AG04449 (cell line): Measurements from ENCODE around the gene PCK2.

Experiments
- CTCF ChIA-PET: fragments of 350-600 bp; formaldehyde crosslinking; extraction: SDS; loops from one replicate; lab custom pipeline; 2021; ENCODE audit warnings: antibody characterized with exemption; lab: Yijun Ruan, JAX
- POLR2A ChIA-PET: fragments of 400-600, 350-600 bp; formaldehyde crosslinking; extraction: SDS; loops from one replicate; lab custom pipeline; 2020; ENCODE audit warnings: antibody characterized with exemption, inconsistent platforms; lab: Yijun Ruan, JAX
- DNase-seq: peaks from one replicate; pipeline ENCODE4 v3.0.0-alpha.2; 2010; ENCODE audit warnings: low read depth, low spot score
- H3K4me3 ChIP-seq: 2 replicates; pipeline ENCODE4 v1.5.1; 2011; ENCODE audit warnings: low read depth, mild to moderate bottlenecking, control low read depth, low read length
- TF ChIP-seq, protein P1 (sequence below): IDR thresholded peaks from one replicate; pipeline ENCODE4 v1.5.1; 2011; ENCODE audit warnings: mild to moderate bottlenecking, moderate library complexity, low read length, control low read depth, inconsistent platforms; ENCODE audit not compliant: insufficient read depth; ENCODE audit errors: missing control alignments

PCK2 gene

GRCh38 chr14:24064856-24065255, 29.3 kb upstream of the PCK2 start:
- no peak for DNase-seq
- POLR2A ChIA-PET = no interaction called here
- H3K4me3 ChIP-seq = no peak overlapping the region
- TF ChIP-seq, protein P1, sequence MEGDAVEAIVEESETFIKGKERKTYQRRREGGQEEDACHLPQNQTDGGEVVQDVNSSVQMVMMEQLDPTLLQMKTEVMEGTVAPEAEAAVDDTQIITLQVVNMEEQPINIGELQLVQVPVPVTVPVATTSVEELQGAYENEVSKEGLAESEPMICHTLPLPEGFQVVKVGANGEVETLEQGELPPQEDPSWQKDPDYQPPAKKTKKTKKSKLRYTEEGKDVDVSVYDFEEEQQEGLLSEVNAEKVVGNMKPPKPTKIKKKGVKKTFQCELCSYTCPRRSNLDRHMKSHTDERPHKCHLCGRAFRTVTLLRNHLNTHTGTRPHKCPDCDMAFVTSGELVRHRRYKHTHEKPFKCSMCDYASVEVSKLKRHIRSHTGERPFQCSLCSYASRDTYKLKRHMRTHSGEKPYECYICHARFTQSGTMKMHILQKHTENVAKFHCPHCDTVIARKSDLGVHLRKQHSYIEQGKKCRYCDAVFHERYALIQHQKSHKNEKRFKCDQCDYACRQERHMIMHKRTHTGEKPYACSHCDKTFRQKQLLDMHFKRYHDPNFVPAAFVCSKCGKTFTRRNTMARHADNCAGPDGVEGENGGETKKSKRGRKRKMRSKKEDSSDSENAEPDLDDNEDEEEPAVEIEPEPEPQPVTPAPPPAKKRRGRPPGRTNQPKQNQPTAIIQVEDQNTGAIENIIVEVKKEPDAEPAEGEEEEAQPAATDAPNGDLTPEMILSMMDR = no peak
- CTCF ChIA-PET = interaction anchor here (1.0 to 14.5 kb wide), 4 partner anchors 16 to 96 kb away, joined by 3 to 536 read pairs (median 145); partner anchors contain the start of genes IRF9 and PCK2

GRCh38 chr14:24065408-24065807, 28.7 kb upstream of the PCK2 start:
- CTCF ChIA-PET = interaction anchor here (6.6 to 14.5 kb wide), 4 partner anchors 9 to 42 kb away, joined by 43 to 536 read pairs (median 156); partner anchors contain the start of gene PCK2
- POLR2A ChIA-PET = no interaction called here
- TF ChIP-seq, protein P1 = no peak
- no peak overlapping the region for H3K4me3 ChIP-seq
- DNase-seq = no peak

DNA sequence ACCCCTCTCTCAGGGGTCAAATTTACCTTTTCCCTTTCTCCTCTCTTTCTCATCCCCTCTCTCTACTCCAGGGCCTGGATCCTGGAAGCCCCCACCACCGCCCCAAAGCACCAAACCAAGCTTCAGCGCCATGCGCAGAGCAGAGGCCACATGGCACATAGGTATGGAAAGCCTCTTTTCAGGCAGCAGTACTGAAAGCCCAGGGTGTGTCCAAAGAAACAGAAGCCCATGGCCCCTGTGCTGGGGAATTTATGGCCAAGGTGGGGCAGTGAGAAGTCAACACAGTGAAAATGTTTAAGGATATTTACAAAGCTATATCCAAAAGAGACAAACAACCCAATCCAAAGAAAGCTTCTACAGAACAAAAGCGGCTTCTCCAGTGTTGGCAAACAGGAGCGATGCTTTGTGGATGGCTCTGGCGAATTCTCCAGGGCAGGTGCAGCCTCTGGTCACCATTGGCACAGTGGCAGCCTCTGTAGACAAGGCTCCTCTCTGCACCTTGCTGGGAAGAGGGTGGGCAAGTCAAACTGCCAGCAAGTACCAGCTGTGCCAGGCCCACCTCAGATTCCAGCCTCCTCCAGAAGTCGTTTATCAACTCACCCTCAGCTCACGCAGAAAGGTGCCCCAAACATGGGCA, 27.5 kb upstream of the PCK2 start:
- no peak for DNase-seq
- TF ChIP-seq, protein P1 = no peak
- CTCF ChIA-PET = interaction anchor here (6.6 to 14.5 kb wide), 4 partner anchors 10 to 41 kb away, joined by 43 to 536 read pairs (median 156); partner anchors contain the start of gene PCK2
- H3K4me3 ChIP-seq = no peak overlapping the region
- POLR2A ChIA-PET = no interaction called here

- TF ChIP-seq, protein P1 = no peak
- DNase-seq = no peak
- H3K4me3 ChIP-seq = no peak overlapping the region
- ChIA-PET POLR2A (interaction anchor here (0.6 kb wide), 1 partner anchor 79 kb away, joined by 3 read pairs; no protein-coding TSS in a partner anchor), CTCF (interaction anchor here (4.8 to 14.5 kb wide), 5 partner anchors 11 to 40 kb away, joined by 34 to 536 read pairs (median 66); partner anchors contain the start of gene PCK2)
These were observed 26.7 kb upstream of the PCK2 start for GRCh38 chr14:24067133-24068082.

DNA sequence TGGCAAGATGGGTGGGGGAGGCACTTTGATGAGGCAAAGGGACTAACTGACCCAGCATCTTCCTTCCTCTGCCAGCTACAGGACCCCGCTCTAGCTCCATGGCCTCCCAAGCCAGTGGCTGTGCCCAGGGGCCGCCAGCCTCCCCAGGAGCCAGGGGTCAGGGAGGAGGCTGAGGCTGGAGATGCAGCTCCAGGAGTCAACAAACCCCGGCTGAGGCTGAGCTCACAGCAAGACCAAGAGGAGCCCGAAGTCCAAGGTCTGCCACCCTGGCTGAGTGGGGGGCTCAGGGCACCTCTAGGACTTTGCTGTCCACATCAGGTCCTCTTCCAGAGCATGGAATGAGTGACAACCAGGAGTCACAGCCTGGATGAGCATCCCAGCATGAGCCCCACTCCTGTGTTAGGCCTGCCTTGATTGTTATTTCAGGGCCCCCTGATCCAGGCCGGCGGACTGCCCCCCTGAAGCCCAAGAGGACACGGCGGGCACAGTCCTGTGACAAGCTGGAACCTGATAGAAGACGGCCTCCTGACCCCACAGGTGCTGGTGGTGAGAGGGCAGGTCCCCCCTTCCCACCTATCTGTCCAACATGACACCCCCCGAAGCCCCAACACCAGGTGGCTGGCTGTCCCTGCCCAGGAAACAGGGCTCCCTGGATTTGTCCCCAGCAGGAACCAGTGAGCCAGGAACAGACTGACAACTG, 25.2 kb upstream of the PCK2 start:
- TF ChIP-seq, protein P1 = no peak
- CTCF ChIA-PET = interaction anchor here (1.1 to 6.6 kb wide), 4 partner anchors 11 to 40 kb away, joined by 3 to 66 read pairs (median 19); no protein-coding TSS in a partner anchor
- POLR2A ChIA-PET = no interaction called here
- no peak overlapping the region for H3K4me3 ChIP-seq
- DNase-seq = no peak
